Transverse colon (tissue), 4 donors: ENCODE measurements around the gene MTX2.

Experiments
- CTCF ChIP-seq, 5 experiments: fragments of 200-600 bp in 3 of 5; fragments of 450-650 bp in 2 of 5; sonication (generic) in 3 of 5; IDR thresholded peaks; 1 replicate in 2 of 5; 2 replicates in 3 of 5; pipeline ENCODE4 v1.5.1; 2016 to 2017; ENCODE audit warnings: antibody characterized with exemption in 5 of 5, inconsistent platforms in 3 of 5, mild to moderate bottlenecking in 2 of 5, moderate library complexity in 1 of 5
- EP300 ChIP-seq: sonication (generic); formaldehyde crosslinking; IDR thresholded peaks from one replicate; pipeline ENCODE4 v1.6.1; 2017; ENCODE audit warnings: antibody characterized with exemption, low read depth
- POLR2AphosphoS5 ChIP-seq, 3 donors: sonication (generic); formaldehyde crosslinking; IDR thresholded peaks; one replicate each; pipeline ENCODE4 v1.6.1; 2016; ENCODE audit warnings: antibody characterized with exemption in 3 of 3

- no peak for TF ChIP-seq CTCF (IDR thresholded peaks at IDR 0.05)
- TF ChIP-seq POLR2AphosphoS5 (IDR thresholded peaks at IDR 0.05), result no peak
- TF ChIP-seq EP300, result no peak
These were observed 34.3 kb upstream of the MTX2 start for GRCh38 chr2:176234940-176235339.
